HEK293 (cell line): ENCODE data around the gene KRTAP3-3.

ENCODE experiments used
- CTCF ChIA-PET: fragments of 350-600 bp; formaldehyde crosslinking; extraction: SDS; loops from one replicate; lab custom pipeline; 2021; ENCODE audit warnings: antibody characterized with exemption; lab: Yijun Ruan, JAX
- POLR2A ChIA-PET: fragments of 300-600 bp; formaldehyde crosslinking; extraction: SDS; loops from one replicate; lab custom pipeline; 2020; ENCODE audit warnings: antibody characterized with exemption, inconsistent platforms; lab: Yijun Ruan, JAX
- H3K27ac ChIP-seq: fragments of 200-500 bp; sonication (Bioruptor generic); 2 replicates; pipeline ENCODE4 v1.5.1; 2014; ENCODE audit warnings: low read depth, low read length, control low read depth, inconsistent platforms; ENCODE audit errors: extremely low read depth
- H3K36me3 ChIP-seq, 2 experiments: fragments of 200-500 bp in 1 of 2; sonication (Bioruptor generic) in 1 of 2; 1 replicate in 1 of 2; 2 replicates in 1 of 2; pipeline ENCODE4 v1.5.1; 2014 to 2017; ENCODE audit warnings: inconsistent platforms in 2 of 2, low read length in 2 of 2; ENCODE audit not compliant: control insufficient read depth in 2 of 2, insufficient read depth in 1 of 2
- H3K4me1 ChIP-seq: fragments of 200-500 bp; sonication (Bioruptor generic); 2 replicates; pipeline ENCODE4 v1.5.1; 2014; ENCODE audit warnings: mild to moderate bottlenecking, low read length, inconsistent platforms; ENCODE audit not compliant: control insufficient read depth, insufficient read depth
- H3K4me3 ChIP-seq: 2 replicates; pipeline ENCODE4 v1.5.1; 2011; ENCODE audit warnings: low read depth, mild to moderate bottlenecking, control low read depth, low read length, moderate library complexity
- H3K9me3 ChIP-seq: fragments of 200-500 bp; sonication (Bioruptor generic); 2 replicates; pipeline ENCODE4 v1.5.1; 2014; ENCODE audit warnings: low read depth, low read length, inconsistent platforms; ENCODE audit not compliant: control insufficient read depth, insufficient read depth
- MYNN ChIP-seq: fragments of 450-650 bp; formaldehyde crosslinking; IDR thresholded peaks from 2 replicates; pipeline ENCODE4 v1.5.1; 2016; ENCODE audit warnings: missing biosample characterization, missing genetic modification characterization, borderline replicate concordance
- REST ChIP-seq: fragments of 450-650 bp; formaldehyde crosslinking; IDR thresholded peaks from 2 replicates; pipeline ENCODE4 v1.5.1; 2016; ENCODE audit warnings: missing biosample characterization, missing genetic modification characterization
- ZBTB17 ChIP-seq: fragments of 450-650 bp; formaldehyde crosslinking; IDR thresholded peaks from 2 replicates; pipeline ENCODE4 v1.5.1; 2016; ENCODE audit warnings: missing biosample characterization, missing genetic modification characterization
- ZBTB49 ChIP-seq: fragments of 450-650 bp; formaldehyde crosslinking; IDR thresholded peaks from 2 replicates; pipeline ENCODE4 v1.5.1; 2016; ENCODE audit warnings: missing biosample characterization, missing genetic modification characterization, low read depth
- ZNF157 ChIP-seq: fragments of 450-650 bp; formaldehyde crosslinking; IDR thresholded peaks from 2 replicates; pipeline ENCODE4 v1.5.1; 2016; ENCODE audit warnings: missing biosample characterization, missing genetic modification characterization
- ZNF16 ChIP-seq: fragments of 450-650 bp; formaldehyde crosslinking; IDR thresholded peaks from 2 replicates; pipeline ENCODE4 v1.5.1; 2016; ENCODE audit warnings: low read depth, missing biosample characterization, missing genetic modification characterization
- ZNF248 ChIP-seq: fragments of 450-650 bp; formaldehyde crosslinking; IDR thresholded peaks from 2 replicates; pipeline ENCODE4 v1.5.1; 2017; ENCODE audit warnings: missing biosample characterization, missing genetic modification characterization
- ZNF394 ChIP-seq: fragments of 450-650 bp; formaldehyde crosslinking; IDR thresholded peaks from 2 replicates; pipeline ENCODE4 v1.5.1; 2016; ENCODE audit warnings: missing biosample characterization, missing genetic modification characterization, mild to moderate bottlenecking, moderate library complexity, borderline replicate concordance

Gene KRTAP3-3

GRCh38 chr17:41029633-41030245 is 35.8 kb upstream of the KRTAP3-3 start, which contains the start of gene KRTAP1-4:
Gene KRTAP1-4, minus strand, starts transcription at chr17:41030195. Its CDS starts 117 bp downstream, at chr17:41030078.
- CTCF ChIA-PET: interaction anchor here (0.5 to 1.4 kb wide), 4 partner anchors 9 to 633 kb away, joined by 3 to 4 read pairs (median 3); no protein-coding TSS in a partner anchor
- Histone ChIP-seq H3K36me3 (no peaks in the 10 kb centered on the region), H3K4me3 (no peak within 1 kb of the TSS), H3K27ac (no peak within 1 kb of the TSS), H3K9me3 (no peaks in the 10 kb centered on the region), H3K4me1 (no peaks in the 10 kb centered on the region)
- TF ChIP-seq REST (tag by site-specific recombination): no peak
- POLR2A ChIA-PET: no interaction called here

- Histone ChIP-seq H3K27ac (no peak within 1 kb of the TSS), H3K36me3 (no peaks in the 10 kb centered on the region)
- CTCF ChIA-PET: no interaction called here
- TF ChIP-seq ZBTB17 (no peak), ZNF394 (tag by site-specific recombination) (no peak), ZNF248 (no peak)
- TF ChIP-seq, all 188 proteins: peak for 0
- POLR2A ChIA-PET: no interaction called here
- Histone ChIP-seq H3K4me3 (no peak within 1 kb of the TSS), H3K9me3 (no peaks in the 10 kb centered on the region), H3K4me1 (no peaks in the 10 kb centered on the region)
These were observed 32.9 kb upstream of the KRTAP3-3 start, which contains the start of gene KRTAP1-5 for GRCh38 chr17:41026715-41027471. Gene KRTAP1-5, minus strand, starts transcription at chr17:41027208. Its CDS starts 53 bp downstream, at chr17:41027155.

GRCh38 chr17:41024697-41025096 is 30.7 kb upstream of the KRTAP3-3 start:
- TF ChIP-seq MYNN (tag by site-specific recombination) (no peak), ZBTB49 (tag by site-specific recombination) (no peak)
- no peaks in the 10 kb centered on the region for H3K4me1 ChIP-seq
- POLR2A ChIA-PET: no interaction called here
- H3K9me3 ChIP-seq: no peaks in the 10 kb centered on the region
- no peaks in the 10 kb centered on the region for H3K36me3 ChIP-seq
- H3K27ac ChIP-seq: no peak overlapping the region
- CTCF ChIA-PET: interaction anchor here (1.0 kb wide), 1 partner anchor 524 kb away, joined by 5 read pairs; no protein-coding TSS in a partner anchor
- no peak overlapping the region for H3K4me3 ChIP-seq

- H3K27ac ChIP-seq: no peak overlapping the region
- ChIA-PET POLR2A (no interaction called here), CTCF (interaction anchor here (0.6 to 1.4 kb wide), 2 partner anchors 55 to 177 kb away, joined by 3 to 5 read pairs; no protein-coding TSS in a partner anchor)
- H3K4me1 ChIP-seq: no peaks in the 10 kb centered on the region
- no peak overlapping the region for H3K4me3 ChIP-seq
- no peaks in the 10 kb centered on the region for H3K36me3 ChIP-seq
- H3K9me3 ChIP-seq: no peaks in the 10 kb centered on the region
- no peak for TF ChIP-seq ZNF16 (tag by site-specific recombination)
- peak; percentile 74 for TF ChIP-seq ZNF157
These were observed 26.4 kb upstream of the KRTAP3-3 start for GRCh38 chr17:41020336-41020735.
